GM23338 (cell line): ENCODE results near the gene STK36. TPM values are rescaled to one million over a fixed set of nuclear protein-coding genes. Genes with fewer than 3 reads are reported as not detected.

Experiments used
- ATAC-seq: fragments of 200-7000 bp; cut with Tn5 transposase; 3 replicates; pipeline ENCODE4 v1.9.1; 2020
- DNase-seq: peaks from one replicate; pipeline ENCODE4 v3.0.0-alpha.2; 2015; ENCODE audit warnings: low spot score
- H2AFZ ChIP-seq: fragments of 200-600 bp; sonication (generic); 2 replicates; pipeline ENCODE4 v1.8.0; 2016; ENCODE audit warnings: antibody characterized with exemption, mild to moderate bottlenecking, moderate library complexity
- H3F3A ChIP-seq: fragments of 200-600 bp; sonication (generic); replicated peaks from 2 replicates; pipeline ENCODE4 v1.8.0; 2017; ENCODE audit warnings: antibody characterized with exemption, mixed run types, low read depth
- H3K27ac ChIP-seq: fragments of 200-600 bp; sonication (generic); 2 replicates; pipeline ENCODE4 v1.6.1; 2016; ENCODE audit warnings: low read depth
- H3K27me3 ChIP-seq: fragments of 200-600 bp; sonication (generic); 2 replicates; pipeline ENCODE4 v1.8.0; 2016; ENCODE audit warnings: mild to moderate bottlenecking, mixed run types, moderate library complexity; ENCODE audit not compliant: insufficient read depth
- H3K36me3 ChIP-seq: fragments of 200-600 bp; sonication (generic); 2 replicates; pipeline ENCODE4 v1.8.0; 2016; ENCODE audit warnings: mild to moderate bottlenecking; ENCODE audit not compliant: insufficient read depth
- H3K4me1 ChIP-seq: fragments of 200-600 bp; sonication (generic); 2 replicates; pipeline ENCODE4 v1.8.0; 2016; ENCODE audit warnings: mild to moderate bottlenecking, moderate library complexity; ENCODE audit not compliant: insufficient read depth
- H3K4me2 ChIP-seq: fragments of 200-600 bp; sonication (generic); 2 replicates; pipeline ENCODE4 v1.7.1; 2017; ENCODE audit warnings: mixed run types
- H3K4me3 ChIP-seq: fragments of 200-600 bp; sonication (generic); 2 replicates; pipeline ENCODE4 v1.6.1; 2016; ENCODE audit warnings: mixed run types
- H3K79me2 ChIP-seq: fragments of 200-600 bp; sonication (generic); replicated peaks from 2 replicates; pipeline ENCODE4 v1.8.0; 2017; ENCODE audit warnings: mild to moderate bottlenecking; ENCODE audit not compliant: insufficient read depth
- H3K9me2 ChIP-seq: fragments of 200-600 bp; sonication (generic); 2 replicates; pipeline ENCODE4 v1.8.0; 2017; ENCODE audit not compliant: insufficient read depth
- H4K20me1 ChIP-seq: fragments of 200-600 bp; sonication (generic); replicated peaks from 2 replicates; pipeline ENCODE4 v1.8.0; 2017; ENCODE audit warnings: mild to moderate bottlenecking; ENCODE audit not compliant: insufficient read depth
- H3K27ac Mint-ChIP-seq: 2 replicates; pipeline ENCODE4 v1.8.0; 2020; ENCODE audit warnings: inconsistent platforms, mild to moderate bottlenecking, moderate library complexity, mixed read lengths
- H3K27me3 Mint-ChIP-seq: 3 replicates; pipeline ENCODE4 v1.8.0; 2022; ENCODE audit warnings: low read depth, mild to moderate bottlenecking, moderate library complexity, mixed read lengths, inconsistent platforms; ENCODE audit not compliant: insufficient read depth, poor library complexity
- H3K36me3 Mint-ChIP-seq: 3 replicates; pipeline ENCODE4 v1.8.0; 2021; ENCODE audit warnings: low read depth, mild to moderate bottlenecking, inconsistent platforms, moderate library complexity, mixed read lengths
- H3K4me1 Mint-ChIP-seq: 3 replicates; pipeline ENCODE4 v1.8.0; 2020; ENCODE audit warnings: mild to moderate bottlenecking, inconsistent platforms, mixed read lengths
- H3K4me3 Mint-ChIP-seq: 3 replicates; pipeline ENCODE4 v1.8.0; 2021; ENCODE audit warnings: moderate library complexity, mild to moderate bottlenecking, inconsistent platforms, mixed read lengths
- H3K9me3 Mint-ChIP-seq: 3 replicates; pipeline ENCODE4 v1.8.0; 2020; ENCODE audit warnings: moderate library complexity, mild to moderate bottlenecking, inconsistent platforms, mixed read lengths
- CREB1 ChIP-seq: fragments of 250-450 bp; sonication (Bioruptor Pico); IDR thresholded peaks from 2 replicates; pipeline ENCODE4 v1.5.0; 2020; ENCODE audit warnings: low read depth, mild to moderate bottlenecking, moderate library complexity
- EZH2 ChIP-seq: fragments of 200-600 bp; sonication (generic); IDR thresholded peaks from one replicate; pipeline ENCODE4 v1.8.0; 2017; ENCODE audit warnings: antibody characterized with exemption, mild to moderate bottlenecking, low read depth; ENCODE audit not compliant: unreplicated experiment
- EZH2phosphoT487 ChIP-seq: fragments of 200-600 bp; sonication (generic); IDR thresholded peaks from one replicate; pipeline ENCODE4 v1.8.1; 2018; ENCODE audit warnings: antibody characterized with exemption; ENCODE audit not compliant: unreplicated experiment
- JUNB ChIP-seq: IDR thresholded peaks from one replicate; pipeline ENCODE4 v1.6.1; 2016; ENCODE audit warnings: antibody characterized with exemption; ENCODE audit not compliant: unreplicated experiment
- NANOG ChIP-seq: IDR thresholded peaks from 2 replicates; pipeline ENCODE4 v1.6.1; 2016; ENCODE audit warnings: antibody characterized with exemption, borderline replicate concordance
- POLR2AphosphoS5 ChIP-seq: IDR thresholded peaks from 2 replicates; pipeline ENCODE4 v1.6.1; 2016; ENCODE audit warnings: antibody characterized with exemption, low read depth
- STAT1 ChIP-seq: IDR thresholded peaks from one replicate; pipeline ENCODE4 v1.6.1; 2016; ENCODE audit warnings: antibody characterized with exemption; ENCODE audit not compliant: unreplicated experiment
- ZNF114 ChIP-seq: fragments of 250-450 bp; sonication (Bioruptor Pico); IDR thresholded peaks from 2 replicates; pipeline ENCODE4 v1.5.0; 2020; ENCODE audit warnings: mild to moderate bottlenecking, moderate library complexity
- ZNF331 ChIP-seq: fragments of 250-450 bp; sonication (Bioruptor Pico); IDR thresholded peaks from 2 replicates; pipeline ENCODE4 v1.5.0; 2020; ENCODE audit warnings: low read depth, mild to moderate bottlenecking, moderate library complexity
- polyA plus RNA-seq: library from polyadenylated mRNA; unstranded; fragments of >200 nt; fragmentation: Nextera tagmentation; extraction: Ambion mirVana; gene quantifications from 2 replicates; pipeline ENCODE4 v1.2.1, GENCODE V29; 2016
- total RNA-seq: library from RNA; depleted of rRNA; stranded (reverse); fragments of >200 nt; shearing (Covaris generic); gene quantifications from 2 replicates; pipeline ENCODE4 v1.2.3, GENCODE V29; 2014
- TF ChIP-seq, protein P1 (sequence below): fragments of 250-450 bp; sonication (Bioruptor Pico); IDR thresholded peaks from 2 replicates; pipeline ENCODE4 v1.5.0; 2020; ENCODE audit warnings: mild to moderate bottlenecking, moderate library complexity
- TF ChIP-seq, protein P2 (sequence below): IDR thresholded peaks from one replicate; pipeline ENCODE4 v1.6.1; 2018; ENCODE audit warnings: antibody characterized with exemption; ENCODE audit not compliant: unreplicated experiment
- TF ChIP-seq, protein P3 (sequence below): IDR thresholded peaks from 2 replicates; pipeline ENCODE4 v1.6.1; 2016; ENCODE audit warnings: antibody characterized with exemption
- TF ChIP-seq, protein P4 (sequence below), 2 experiments: fragments of 200-600 bp in 1 of 2; sonication (generic) in 1 of 2; conservative IDR thresholded peaks; 2 replicates each; pipeline versions ENCODE4 v1.5.1 to v1.6.1; 2016 to 2017; ENCODE audit warnings: antibody characterized with exemption in 2 of 2, low read depth in 2 of 2, mild to moderate bottlenecking in 2 of 2, moderate library complexity in 1 of 2

The STK36 gene
- total and polyA plus RNA-seq, 2 experiments from 2014 or later = 21.2 to 26.3 TPM

- TF ChIP-seq ZNF331 (CRISPR knock-in tag) (no peak), NANOG (no peak), CREB1 (CRISPR knock-in tag) (no peak), ZNF114 (no peak), EZH2phosphoT487 (no peak), STAT1 (no peak), JUNB (no peak), EZH2 (no peak), POLR2AphosphoS5 (no peak)
- TF ChIP-seq, protein P1, sequence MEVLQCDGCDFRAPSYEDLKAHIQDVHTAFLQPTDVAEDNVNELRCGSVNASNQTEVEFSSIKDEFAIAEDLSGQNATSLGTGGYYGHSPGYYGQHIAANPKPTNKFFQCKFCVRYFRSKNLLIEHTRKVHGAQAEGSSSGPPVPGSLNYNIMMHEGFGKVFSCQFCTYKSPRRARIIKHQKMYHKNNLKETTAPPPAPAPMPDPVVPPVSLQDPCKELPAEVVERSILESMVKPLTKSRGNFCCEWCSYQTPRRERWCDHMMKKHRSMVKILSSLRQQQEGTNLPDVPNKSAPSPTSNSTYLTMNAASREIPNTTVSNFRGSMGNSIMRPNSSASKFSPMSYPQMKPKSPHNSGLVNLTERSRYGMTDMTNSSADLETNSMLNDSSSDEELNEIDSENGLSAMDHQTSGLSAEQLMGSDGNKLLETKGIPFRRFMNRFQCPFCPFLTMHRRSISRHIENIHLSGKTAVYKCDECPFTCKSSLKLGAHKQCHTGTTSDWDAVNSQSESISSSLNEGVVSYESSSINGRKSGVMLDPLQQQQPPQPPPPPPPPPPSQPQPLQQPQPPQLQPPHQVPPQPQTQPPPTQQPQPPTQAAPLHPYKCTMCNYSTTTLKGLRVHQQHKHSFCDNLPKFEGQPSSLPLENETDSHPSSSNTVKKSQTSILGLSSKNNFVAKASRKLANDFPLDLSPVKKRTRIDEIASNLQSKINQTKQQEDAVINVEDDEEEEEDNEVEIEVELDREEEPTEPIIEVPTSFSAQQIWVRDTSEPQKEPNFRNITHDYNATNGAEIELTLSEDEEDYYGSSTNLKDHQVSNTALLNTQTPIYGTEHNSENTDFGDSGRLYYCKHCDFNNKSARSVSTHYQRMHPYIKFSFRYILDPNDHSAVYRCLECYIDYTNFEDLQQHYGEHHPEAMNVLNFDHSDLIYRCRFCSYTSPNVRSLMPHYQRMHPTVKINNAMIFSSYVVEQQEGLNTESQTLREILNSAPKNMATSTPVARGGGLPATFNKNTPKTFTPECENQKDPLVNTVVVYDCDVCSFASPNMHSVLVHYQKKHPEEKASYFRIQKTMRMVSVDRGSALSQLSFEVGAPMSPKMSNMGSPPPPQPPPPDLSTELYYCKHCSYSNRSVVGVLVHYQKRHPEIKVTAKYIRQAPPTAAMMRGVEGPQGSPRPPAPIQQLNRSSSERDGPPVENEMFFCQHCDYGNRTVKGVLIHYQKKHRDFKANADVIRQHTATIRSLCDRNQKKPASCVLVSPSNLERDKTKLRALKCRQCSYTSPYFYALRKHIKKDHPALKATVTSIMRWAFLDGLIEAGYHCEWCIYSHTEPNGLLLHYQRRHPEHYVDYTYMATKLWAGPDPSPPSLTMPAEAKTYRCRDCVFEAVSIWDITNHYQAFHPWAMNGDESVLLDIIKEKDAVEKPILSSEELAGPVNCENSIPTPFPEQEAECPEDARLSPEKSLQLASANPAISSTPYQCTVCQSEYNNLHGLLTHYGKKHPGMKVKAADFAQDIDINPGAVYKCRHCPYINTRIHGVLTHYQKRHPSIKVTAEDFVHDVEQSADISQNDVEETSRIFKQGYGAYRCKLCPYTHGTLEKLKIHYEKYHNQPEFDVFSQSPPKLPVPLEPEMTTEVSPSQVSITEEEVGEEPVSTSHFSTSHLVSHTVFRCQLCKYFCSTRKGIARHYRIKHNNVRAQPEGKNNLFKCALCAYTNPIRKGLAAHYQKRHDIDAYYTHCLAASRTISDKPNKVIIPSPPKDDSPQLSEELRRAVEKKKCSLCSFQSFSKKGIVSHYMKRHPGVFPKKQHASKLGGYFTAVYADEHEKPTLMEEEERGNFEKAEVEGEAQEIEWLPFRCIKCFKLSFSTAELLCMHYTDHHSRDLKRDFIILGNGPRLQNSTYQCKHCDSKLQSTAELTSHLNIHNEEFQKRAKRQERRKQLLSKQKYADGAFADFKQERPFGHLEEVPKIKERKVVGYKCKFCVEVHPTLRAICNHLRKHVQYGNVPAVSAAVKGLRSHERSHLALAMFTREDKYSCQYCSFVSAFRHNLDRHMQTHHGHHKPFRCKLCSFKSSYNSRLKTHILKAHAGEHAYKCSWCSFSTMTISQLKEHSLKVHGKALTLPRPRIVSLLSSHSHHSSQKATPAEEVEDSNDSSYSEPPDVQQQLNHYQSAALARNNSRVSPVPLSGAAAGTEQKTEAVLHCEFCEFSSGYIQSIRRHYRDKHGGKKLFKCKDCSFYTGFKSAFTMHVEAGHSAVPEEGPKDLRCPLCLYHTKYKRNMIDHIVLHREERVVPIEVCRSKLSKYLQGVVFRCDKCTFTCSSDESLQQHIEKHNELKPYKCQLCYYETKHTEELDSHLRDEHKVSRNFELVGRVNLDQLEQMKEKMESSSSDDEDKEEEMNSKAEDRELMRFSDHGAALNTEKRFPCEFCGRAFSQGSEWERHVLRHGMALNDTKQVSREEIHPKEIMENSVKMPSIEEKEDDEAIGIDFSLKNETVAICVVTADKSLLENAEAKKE (CRISPR knock-in tag) = no peak
- TF ChIP-seq, protein P2, sequence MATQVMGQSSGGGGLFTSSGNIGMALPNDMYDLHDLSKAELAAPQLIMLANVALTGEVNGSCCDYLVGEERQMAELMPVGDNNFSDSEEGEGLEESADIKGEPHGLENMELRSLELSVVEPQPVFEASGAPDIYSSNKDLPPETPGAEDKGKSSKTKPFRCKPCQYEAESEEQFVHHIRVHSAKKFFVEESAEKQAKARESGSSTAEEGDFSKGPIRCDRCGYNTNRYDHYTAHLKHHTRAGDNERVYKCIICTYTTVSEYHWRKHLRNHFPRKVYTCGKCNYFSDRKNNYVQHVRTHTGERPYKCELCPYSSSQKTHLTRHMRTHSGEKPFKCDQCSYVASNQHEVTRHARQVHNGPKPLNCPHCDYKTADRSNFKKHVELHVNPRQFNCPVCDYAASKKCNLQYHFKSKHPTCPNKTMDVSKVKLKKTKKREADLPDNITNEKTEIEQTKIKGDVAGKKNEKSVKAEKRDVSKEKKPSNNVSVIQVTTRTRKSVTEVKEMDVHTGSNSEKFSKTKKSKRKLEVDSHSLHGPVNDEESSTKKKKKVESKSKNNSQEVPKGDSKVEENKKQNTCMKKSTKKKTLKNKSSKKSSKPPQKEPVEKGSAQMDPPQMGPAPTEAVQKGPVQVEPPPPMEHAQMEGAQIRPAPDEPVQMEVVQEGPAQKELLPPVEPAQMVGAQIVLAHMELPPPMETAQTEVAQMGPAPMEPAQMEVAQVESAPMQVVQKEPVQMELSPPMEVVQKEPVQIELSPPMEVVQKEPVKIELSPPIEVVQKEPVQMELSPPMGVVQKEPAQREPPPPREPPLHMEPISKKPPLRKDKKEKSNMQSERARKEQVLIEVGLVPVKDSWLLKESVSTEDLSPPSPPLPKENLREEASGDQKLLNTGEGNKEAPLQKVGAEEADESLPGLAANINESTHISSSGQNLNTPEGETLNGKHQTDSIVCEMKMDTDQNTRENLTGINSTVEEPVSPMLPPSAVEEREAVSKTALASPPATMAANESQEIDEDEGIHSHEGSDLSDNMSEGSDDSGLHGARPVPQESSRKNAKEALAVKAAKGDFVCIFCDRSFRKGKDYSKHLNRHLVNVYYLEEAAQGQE = no peak
- TF ChIP-seq, protein P3, sequence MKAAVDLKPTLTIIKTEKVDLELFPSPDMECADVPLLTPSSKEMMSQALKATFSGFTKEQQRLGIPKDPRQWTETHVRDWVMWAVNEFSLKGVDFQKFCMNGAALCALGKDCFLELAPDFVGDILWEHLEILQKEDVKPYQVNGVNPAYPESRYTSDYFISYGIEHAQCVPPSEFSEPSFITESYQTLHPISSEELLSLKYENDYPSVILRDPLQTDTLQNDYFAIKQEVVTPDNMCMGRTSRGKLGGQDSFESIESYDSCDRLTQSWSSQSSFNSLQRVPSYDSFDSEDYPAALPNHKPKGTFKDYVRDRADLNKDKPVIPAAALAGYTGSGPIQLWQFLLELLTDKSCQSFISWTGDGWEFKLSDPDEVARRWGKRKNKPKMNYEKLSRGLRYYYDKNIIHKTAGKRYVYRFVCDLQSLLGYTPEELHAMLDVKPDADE = no peak
- TF ChIP-seq, protein P4, sequence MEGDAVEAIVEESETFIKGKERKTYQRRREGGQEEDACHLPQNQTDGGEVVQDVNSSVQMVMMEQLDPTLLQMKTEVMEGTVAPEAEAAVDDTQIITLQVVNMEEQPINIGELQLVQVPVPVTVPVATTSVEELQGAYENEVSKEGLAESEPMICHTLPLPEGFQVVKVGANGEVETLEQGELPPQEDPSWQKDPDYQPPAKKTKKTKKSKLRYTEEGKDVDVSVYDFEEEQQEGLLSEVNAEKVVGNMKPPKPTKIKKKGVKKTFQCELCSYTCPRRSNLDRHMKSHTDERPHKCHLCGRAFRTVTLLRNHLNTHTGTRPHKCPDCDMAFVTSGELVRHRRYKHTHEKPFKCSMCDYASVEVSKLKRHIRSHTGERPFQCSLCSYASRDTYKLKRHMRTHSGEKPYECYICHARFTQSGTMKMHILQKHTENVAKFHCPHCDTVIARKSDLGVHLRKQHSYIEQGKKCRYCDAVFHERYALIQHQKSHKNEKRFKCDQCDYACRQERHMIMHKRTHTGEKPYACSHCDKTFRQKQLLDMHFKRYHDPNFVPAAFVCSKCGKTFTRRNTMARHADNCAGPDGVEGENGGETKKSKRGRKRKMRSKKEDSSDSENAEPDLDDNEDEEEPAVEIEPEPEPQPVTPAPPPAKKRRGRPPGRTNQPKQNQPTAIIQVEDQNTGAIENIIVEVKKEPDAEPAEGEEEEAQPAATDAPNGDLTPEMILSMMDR (conservative IDR thresholded peaks at IDR 0.05; ENCODE audit: low read depth in 2 of 2) = no peak
- DNase-seq = no peak
- no peaks in the 10 kb centered on the region for H3K27me3 ChIP-seq
- H3K27ac Mint-ChIP-seq = no peak overlapping the region
- no peaks in the 10 kb centered on the region for H3F3A ChIP-seq
- H2AFZ ChIP-seq = no peak overlapping the region
- H4K20me1 ChIP-seq = peaks cover 23% of the 10 kb centered on the region
- no peak overlapping the region for H3K4me3 Mint-ChIP-seq
- no peak overlapping the region for H3K4me3 ChIP-seq
- no peaks in the 10 kb centered on the region for H3K79me2 ChIP-seq
- H3K9me3 Mint-ChIP-seq = no peaks in the 10 kb centered on the region
- peaks cover 2% of the 10 kb centered on the region for H3K27me3 Mint-ChIP-seq
- ATAC-seq = no peak
- H3K36me3 Mint-ChIP-seq = peaks cover 73% of the 10 kb centered on the region
- H3K4me1 Mint-ChIP-seq = peaks cover 4% of the 10 kb centered on the region; the same call in 1 of the 3 replicates
- H3K4me2 ChIP-seq = no peak overlapping the region
- H3K27ac ChIP-seq = no peak overlapping the region
- H3K4me1 ChIP-seq = no peaks in the 10 kb centered on the region
- H3K9me2 ChIP-seq = no peaks in the 10 kb centered on the region
- peaks cover 37% of the 10 kb centered on the region for H3K36me3 ChIP-seq
Measured at GRCh38 chr2:218743068-218743467, 71.2 kb downstream of the STK36 start.
